Measurements from ENCODE around the gene MUS81.

- TF ChIP-seq CTCF (IDR thresholded peaks at IDR 0.05; ENCODE audit: low read length) (no peak), EZH2 (optimal IDR thresholded peaks at IDR 0.05; ENCODE audit: low read depth, low read length) (no peak), EZH2phosphoT487 (IDR thresholded peaks at IDR 0.05; ENCODE audit: low read length) (no peak)
These were observed 43.5 kb downstream of the MUS81 start for GRCh38 chr11:65903715-65904114.
